HG03469 (cell line): Measurements from ENCODE around the gene MRGPRX2.

Experiments used
- ATAC-seq: cut with Tn5 transposase; IDR thresholded peaks from one replicate; pipeline ENCODE4 v1.9.1; 2021; ENCODE audit warnings: mild to moderate bottlenecking, moderate library complexity, moderate number of reproducible peaks; ENCODE audit not compliant: unreplicated experiment

MRGPRX2 gene

GRCh38 chr11:19060629-19061028 lies at the start of gene MRGPRX2:
Gene MRGPRX2, minus strand, starts transcription at chr11:19060717. Its CDS starts 4,315 bp downstream, at chr11:19056402.
- ATAC-seq = no peak

- ATAC-seq = no peak
Measured at GRCh38 chr11:19110295-19110694, 49.8 kb upstream of the MRGPRX2 start.

GRCh38 chr11:19107125-19107524 lies 46.6 kb upstream of the MRGPRX2 start:
- ATAC-seq = no peak

- no peak for ATAC-seq
Measured at GRCh38 chr11:19105011-19105410, 44.5 kb upstream of the MRGPRX2 start.

GRCh38 chr11:19102521-19102900 lies 42.0 kb upstream of the MRGPRX2 start:
- no peak for ATAC-seq

GRCh38 chr11:19101796-19102520 lies 41.4 kb upstream of the MRGPRX2 start:
- no peak for ATAC-seq

- ATAC-seq = no peak
Measured at GRCh38 chr11:19100885-19101284, 40.4 kb upstream of the MRGPRX2 start.

- ATAC-seq = no peak
Measured at GRCh38 chr11:19099093-19099492, 38.6 kb upstream of the MRGPRX2 start.

- ATAC-seq = no peak
Measured at GRCh38 chr11:19094859-19095258, 34.3 kb upstream of the MRGPRX2 start.

GRCh38 chr11:19093976-19094375 lies 33.5 kb upstream of the MRGPRX2 start:
- no peak for ATAC-seq

GRCh38 chr11:19092850-19093249 lies 32.3 kb upstream of the MRGPRX2 start:
- ATAC-seq = no peak

- no peak for ATAC-seq
Measured at GRCh38 chr11:19092342-19092741, 31.8 kb upstream of the MRGPRX2 start.

GRCh38 chr11:19091366-19091765 lies 30.8 kb upstream of the MRGPRX2 start:
- no peak for ATAC-seq

GRCh38 chr11:19089421-19089820 lies 28.9 kb upstream of the MRGPRX2 start:
- no peak for ATAC-seq

- ATAC-seq = no peak
Measured at GRCh38 chr11:19088791-19089190, 28.3 kb upstream of the MRGPRX2 start.

- no peak for ATAC-seq
Measured at GRCh38 chr11:19087658-19088057, 27.1 kb upstream of the MRGPRX2 start.

GRCh38 chr11:19084661-19085315 lies 24.3 kb upstream of the MRGPRX2 start:
- ATAC-seq = no peak

GRCh38 chr11:19083166-19083565 lies 22.6 kb upstream of the MRGPRX2 start:
- no peak for ATAC-seq

- no peak for ATAC-seq
Measured at GRCh38 chr11:19080579-19080993, 20.1 kb upstream of the MRGPRX2 start.

GRCh38 chr11:19079643-19080440 lies 19.3 kb upstream of the MRGPRX2 start:
- ATAC-seq = no peak

GRCh38 chr11:19077965-19078364 lies 17.4 kb upstream of the MRGPRX2 start:
- no peak for ATAC-seq
